HG03135 (cell line): ENCODE measurements around the gene RS1.

Experiments
- ATAC-seq: cut with Tn5 transposase; IDR thresholded peaks from one replicate; pipeline ENCODE4 v1.9.1; 2021; ENCODE audit warnings: mild to moderate bottlenecking, moderate library complexity; ENCODE audit not compliant: unreplicated experiment

Gene RS1

DNA sequence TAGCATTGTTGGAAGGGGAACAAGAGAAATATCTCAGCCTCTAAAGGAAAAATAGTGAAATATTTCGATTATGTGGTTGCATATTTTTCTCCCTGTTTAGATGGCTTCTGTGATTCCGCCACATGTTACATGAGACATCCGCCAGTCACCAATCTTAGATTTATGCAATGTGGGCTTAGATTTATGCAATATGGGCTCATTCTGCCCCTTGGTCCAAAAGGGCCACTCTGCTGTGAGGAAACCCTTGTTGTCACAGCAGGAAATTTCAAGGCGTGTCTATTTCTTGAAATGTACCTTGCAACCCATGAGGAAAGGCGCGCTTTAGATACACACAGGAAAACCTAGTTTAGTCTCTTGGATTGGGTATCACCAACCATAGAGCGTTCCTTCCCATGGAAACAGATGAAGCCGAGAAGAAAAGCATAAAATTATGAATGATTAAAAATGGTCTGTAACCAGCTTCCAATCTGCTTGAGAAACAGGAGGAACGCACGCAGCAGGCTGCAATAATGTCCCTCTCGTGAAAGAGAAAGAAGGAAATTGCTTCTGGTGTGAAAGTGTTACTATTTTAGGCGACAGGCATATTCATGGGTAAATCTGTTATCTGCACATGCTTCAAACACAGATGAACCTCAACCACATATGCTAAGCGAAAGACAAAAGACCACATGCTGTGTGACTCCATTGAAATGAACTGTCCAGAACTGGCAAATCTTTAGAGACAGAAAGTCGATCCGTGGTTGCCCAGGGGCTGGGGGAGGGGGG is 3.7 kb downstream of the RS1 start:
- ATAC-seq: peak; percentile 55

DNA sequence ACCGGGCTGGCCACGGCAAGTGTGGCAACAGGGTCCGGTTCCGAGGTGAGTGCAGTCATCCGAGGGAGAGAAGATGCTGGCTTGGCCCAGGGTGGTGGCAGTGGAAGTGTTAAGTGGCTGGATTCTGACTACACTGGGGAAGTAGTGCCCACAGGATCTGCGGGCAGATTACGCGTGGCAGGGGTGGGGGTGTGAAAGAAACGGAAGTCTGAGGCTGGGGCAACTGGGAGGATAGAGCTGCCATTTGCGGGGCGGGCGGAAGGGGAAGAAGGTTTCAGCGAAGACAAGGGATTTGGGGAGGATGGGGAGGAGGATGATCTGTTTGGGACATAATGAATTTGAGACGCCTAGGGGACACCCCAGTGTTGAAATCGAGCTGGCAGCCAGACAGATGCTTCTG is 5.3 kb downstream of the RS1 start:
- ATAC-seq: no peak

DNA sequence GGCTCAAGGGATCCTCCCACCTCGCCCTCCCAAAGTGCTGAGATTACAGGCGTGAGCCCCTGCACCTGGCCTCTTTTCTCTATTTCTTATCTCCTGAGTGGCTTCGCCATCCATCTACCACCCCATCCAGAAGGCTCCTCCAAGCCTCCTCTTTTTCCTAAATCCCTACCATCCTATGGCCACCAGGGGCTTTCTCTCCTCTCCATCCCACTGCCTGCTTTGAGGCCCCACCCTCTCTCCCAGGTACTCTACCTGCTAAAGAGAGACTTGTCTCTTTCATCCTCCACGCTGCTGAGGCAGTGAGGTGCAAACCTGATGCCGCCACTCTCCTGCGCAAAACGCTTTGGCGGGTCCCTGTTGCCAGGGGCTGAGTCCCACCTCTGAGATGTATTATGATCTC is 7.0 kb downstream of the RS1 start:
- ATAC-seq: no peak

DNA sequence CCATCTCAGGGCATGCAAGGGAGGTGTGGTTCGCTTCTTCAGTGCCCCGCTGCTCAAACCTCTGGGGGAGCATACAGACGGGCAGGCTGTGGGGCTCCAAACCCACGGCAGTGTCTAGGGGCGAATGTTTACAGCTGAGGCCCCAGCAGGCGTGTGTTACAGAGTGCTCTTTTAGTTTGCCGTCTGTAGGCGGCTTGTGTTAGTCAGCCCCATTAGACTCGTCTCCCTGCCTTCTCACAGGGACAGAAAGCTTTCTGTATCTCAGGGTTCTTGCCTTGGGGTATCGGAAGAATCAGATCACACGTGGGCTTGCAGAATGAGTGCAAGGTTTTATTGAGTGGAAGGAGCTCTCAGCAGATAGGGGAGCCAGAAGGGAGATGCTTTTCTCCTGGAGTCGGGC is 10.6 kb downstream of the RS1 start:
- ATAC-seq: no peak

- no peak for ATAC-seq
Measured at GRCh38 chrX:18654875-18655836, 16.8 kb downstream of the RS1 start.

DNA sequence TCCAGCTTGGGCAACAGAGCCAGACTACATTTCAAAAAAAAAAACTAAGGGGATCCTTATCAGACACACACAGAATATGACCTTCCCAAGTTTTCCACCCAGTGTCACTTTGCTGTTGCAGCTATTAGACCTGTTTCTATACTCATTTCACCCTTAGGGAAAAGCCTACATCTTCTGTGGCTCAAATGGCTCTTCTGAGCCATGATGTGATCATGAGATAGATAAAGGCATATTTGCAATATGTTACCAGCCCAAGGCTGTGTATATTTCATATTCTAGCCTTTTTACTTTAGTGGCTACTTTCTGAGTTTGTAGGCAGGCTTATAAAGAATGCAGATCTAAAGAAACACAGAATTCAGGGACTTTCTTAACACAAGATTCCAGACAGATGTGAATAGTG is 19.3 kb downstream of the RS1 start:
- ATAC-seq: no peak

DNA sequence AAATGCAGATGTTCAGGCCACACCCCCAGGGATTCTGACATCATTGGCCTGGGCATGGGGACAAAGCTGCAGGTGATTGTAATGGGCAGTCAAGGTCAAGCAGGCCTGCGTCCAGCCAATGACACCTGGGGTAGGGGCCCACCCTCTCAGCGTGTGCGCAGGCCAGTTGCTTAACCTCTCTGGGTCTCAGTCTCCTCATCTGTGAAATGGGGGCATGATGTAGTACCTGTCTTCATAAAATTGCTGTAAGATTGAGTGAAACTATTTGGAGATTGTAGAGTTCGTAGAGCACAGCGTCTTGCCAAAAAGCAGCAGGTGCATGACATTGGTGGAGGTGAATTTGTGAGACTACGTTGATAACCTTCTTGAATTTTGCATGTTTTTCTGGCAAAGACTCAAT is 21.2 kb downstream of the RS1 start:
- ATAC-seq: no peak

GRCh38 chrX:18649498-18649951 is 22.4 kb downstream of the RS1 start:
- no peak for ATAC-seq

DNA sequence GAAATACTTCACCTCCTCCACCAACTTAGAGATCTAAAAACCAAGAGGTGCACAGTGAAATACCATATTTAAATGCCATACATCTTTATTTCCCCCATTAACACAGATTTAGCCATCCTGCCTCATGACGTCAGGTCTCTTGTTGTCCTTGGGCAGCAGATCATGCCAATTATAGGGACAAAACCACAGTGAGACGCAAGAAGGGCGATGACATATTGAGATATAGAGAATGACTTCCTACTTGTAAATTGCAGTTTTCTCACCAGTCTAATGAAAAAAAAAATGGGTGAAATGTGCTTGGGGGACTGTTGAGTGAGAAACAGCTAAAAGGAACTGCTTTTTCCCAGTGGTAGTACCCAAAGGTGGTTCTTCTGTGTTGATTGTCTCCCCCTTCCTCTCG is 24.3 kb downstream of the RS1 start:
- no peak for ATAC-seq

DNA sequence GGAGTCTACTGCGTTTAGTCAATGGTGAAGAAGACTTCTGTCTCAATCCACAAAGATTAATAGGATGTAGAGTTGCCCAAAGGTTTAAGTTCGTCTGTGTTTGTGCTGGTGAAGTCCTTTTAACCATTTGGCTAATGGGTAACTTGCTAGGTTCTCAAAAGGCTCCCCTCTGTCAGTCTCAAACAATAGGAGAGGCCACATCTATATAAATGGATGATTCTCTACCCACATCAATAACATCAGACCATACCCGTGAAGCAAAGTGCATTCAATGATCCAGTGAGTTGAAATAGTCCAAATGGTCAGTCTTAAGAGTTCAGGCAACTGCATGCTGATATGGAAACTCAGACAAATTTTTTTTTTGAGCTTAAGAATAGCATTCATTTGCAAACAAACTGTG is 28.1 kb downstream of the RS1 start:
- ATAC-seq: no peak

DNA sequence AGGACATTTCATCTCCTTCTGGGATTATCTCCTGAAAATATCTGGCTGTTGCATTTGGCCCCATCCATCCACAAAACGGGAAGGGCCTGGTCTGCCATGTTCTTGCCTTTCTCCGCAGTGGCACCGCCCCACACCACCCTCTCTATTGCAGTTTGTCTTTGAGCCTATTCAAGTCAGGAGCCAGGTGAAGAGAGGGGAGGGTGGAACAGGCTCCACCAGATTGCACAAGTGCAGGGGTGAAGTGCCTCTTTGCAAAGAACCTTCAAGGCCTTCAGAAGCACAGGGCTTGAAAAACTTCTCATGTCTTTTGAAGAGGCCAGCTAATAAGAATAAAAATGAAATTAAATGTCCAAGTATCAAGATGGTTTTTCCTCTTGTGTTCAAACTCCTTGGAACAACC is 28.7 kb downstream of the RS1 start:
- no peak for ATAC-seq

GRCh38 chrX:18640686-18641085 is 31.2 kb downstream of the RS1 start:
- no peak for ATAC-seq

GRCh38 chrX:18639280-18639679 is 32.6 kb downstream of the RS1 start:
- ATAC-seq: no peak

DNA sequence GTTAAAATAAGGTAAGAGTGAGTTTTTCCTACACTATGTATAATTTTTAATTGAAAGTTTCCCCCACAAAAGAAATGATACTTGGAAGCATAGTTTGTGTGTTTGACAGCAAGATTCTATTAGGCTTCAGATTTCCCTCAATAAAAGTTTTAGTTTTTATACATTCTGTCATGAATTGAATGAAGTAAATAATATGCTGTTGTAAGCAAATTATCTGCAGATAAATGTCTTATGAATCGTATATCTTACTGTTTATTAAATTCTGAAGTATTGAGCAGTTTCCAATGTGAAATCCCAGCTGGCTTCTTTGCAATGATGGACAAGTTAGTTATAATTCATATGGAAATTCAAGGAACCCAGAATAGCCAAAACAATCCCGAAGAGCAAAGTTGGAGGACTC is 33.5 kb downstream of the RS1 start:
- no peak for ATAC-seq

GRCh38 chrX:18630934-18631333 is 41.0 kb downstream of the RS1 start:
- no peak for ATAC-seq

DNA sequence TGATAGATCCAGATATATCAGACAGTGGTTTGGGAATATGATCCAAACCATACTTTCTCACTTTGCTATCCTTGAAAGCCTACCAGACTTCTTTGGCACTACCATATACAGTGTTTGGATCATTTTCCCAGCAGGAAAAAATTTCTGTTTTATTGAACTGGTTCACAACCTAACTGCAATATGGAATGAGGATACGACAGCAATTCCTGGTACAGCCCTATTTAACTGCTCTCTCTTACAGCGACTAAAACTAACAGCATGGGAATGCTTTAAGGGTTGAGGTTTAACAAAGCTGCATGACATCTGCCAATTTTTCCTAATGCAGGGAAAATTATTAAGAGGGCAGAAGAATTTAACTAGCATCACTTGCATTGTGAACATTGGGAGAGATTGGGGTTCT is 47.3 kb downstream of the RS1 start:
- no peak for ATAC-seq

DNA sequence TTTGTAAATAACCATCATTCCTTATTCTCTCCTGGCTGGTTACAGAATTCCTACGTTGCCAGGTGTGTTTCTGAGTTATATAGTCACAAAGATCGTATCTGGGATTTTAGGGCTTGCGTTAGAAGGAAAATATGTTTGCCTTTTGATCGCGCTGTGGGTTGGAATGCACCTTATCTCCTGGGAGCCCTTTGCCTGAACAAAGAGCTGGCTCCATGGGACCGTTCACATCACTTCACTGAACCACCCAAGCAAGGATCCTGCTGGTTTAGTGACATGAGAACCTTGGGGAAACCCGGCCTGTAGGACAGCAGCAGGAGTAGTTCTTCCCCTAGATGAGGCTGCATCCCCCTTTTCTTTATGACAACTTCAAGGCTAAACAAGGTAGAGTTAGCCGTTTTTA is 51.6 kb downstream of the RS1 start:
- ATAC-seq: no peak

DNA sequence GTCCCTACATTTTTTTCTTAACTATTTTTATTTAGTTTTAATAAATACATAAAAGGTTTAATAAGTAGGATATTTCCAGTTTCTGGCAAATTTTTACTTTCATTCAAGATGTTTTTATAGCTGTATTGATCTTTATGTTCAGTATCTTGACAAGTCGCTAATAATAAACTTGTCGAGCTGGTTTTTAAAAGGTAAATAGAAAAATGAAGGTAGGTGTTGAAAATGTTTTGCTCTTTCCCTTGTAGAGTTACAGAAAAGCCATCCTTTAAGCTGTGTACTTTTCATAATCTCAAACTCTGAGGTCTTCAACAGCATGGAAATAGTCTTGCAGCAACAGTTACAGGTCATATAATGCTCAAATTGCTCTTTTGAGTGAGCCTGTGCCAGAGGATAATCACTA is 52.6 kb downstream of the RS1 start:
- ATAC-seq: no peak

- ATAC-seq: no peak
Measured at GRCh38 chrX:18617407-18617750, 54.5 kb downstream of the RS1 start.

DNA sequence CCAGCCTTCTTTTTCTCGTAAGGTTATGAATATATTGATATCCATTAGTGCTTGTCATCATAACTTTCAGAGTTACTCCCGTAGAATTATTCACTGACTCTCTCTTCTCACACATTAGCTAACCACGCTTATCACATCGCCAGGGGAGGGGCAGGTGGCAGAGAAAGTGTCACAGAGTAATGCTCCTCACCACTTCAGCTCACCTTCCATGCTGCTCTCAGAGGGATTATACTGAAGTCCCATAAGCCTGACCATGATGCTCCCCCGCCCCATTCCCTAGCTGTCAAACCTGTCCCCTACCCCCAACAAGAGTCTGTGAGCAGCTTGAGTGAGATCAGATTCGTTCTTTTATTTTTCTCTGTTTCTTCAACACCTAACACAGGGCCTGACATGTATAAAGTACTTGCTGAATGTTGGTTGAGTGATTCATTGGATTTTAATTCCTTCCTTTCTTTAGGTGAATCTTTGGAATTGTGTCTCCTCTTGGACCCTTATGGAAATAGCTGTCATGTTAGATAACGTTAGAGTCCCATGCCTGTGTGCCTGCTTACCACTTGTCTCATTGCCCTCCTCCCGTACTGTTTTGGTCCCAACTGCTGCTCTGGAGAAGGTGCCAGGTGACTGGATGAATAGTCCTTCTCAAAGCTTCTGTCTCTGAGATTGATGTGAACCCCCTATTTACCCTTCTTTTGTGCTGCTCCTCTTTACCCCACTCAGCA is 55.1 kb downstream of the RS1 start:
- no peak for ATAC-seq

DNA sequence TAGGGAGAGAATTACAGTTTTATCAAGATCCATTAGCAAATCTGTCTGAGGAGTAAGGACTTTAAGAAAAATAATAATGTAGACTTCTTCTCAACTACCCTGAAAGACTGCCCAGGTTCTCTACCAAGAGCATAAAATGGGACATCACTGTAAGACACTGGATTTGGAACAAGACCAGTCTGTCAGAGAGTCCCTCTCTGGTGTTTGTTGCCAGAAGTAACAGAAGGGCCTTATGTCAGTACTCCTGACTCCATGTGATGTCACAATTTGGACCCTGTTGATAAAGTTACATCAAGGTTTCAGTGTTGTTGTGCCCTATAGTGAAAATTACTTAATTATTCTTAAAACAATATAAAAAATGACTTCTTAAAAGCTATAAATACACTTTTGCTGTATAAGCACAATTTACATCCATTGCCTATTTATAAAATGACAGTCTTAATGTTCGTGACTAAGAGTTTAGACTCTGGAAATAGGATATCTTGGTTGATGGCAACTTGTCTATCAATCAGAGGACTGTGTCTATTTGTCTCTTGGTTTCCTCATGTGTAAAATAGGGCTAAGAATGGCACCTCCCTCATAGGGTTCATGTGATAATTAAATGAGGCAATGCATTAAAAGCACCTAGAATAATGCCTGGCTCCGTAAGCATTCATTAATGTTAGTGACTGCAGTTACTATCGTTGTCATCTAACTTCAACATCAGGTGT is 57.8 kb downstream of the RS1 start:
- no peak for ATAC-seq
